ENCODE data around the gene B3GNT7.
"Not testable (repeated sequence)": the region's sequence is repeated elsewhere in the genome, so short reads cannot be mapped to it uniquely, and the experiment has no call there.

B3GNT7 gene

GRCh38 chr2:231425811-231426703, 30.5 kb downstream of the B3GNT7 start:
- no peak for DNase-seq (ENCODE audit: low spot score)

- no peak for DNase-seq (ENCODE audit: low spot score)
These were observed 31.6 kb downstream of the B3GNT7 start for GRCh38 chr2:231427116-231427515.

- DNase-seq (ENCODE audit: low spot score): no peak
These were observed 33.6 kb downstream of the B3GNT7 start for GRCh38 chr2:231429152-231429551.

DNA sequence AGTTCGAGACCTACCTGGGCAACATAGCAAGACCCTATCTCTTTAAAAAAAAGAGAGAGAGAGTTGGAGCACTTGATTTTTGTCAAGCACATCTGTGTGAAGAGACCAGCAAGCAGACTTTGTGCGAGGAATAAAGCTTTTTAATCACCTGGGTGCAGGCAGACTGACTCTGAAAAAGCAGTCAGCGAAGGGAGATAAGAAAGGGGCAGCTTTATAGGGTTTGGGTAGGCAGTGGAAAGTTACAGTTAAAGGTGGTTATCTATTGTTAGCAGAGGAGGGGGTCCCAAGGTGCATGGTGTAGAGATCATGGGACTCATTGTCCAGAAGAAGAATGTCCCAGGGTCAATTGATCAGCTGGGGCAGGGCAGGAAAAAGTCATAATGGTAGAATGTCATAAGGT, 34.4 kb downstream of the B3GNT7 start:
- DNase-seq (ENCODE audit: low spot score): no peak

DNA sequence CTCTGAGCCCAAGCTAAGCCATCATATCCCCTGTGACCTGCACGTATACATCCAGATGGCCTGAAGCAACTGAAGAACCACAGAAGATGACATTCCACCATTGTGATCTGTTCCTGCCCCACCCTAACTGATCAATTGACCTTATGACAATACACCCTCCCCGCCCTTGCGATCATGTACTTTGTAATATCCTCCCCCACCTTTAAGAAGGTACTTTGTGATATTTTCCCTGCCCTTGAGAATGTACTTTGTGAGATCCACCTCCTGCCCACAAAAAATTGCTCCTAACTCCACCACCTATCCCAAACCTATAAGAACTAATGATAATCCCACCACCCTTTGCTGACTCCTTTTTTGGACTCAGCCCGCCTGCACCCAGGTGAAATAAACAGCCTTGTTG, 34.9 kb downstream of the B3GNT7 start:
- not testable (repeated sequence) for DNase-seq (ENCODE audit: low spot score)

GRCh38 chr2:231431606-231432005, 36.1 kb downstream of the B3GNT7 start:
- no peak for DNase-seq (ENCODE audit: low spot score)

DNA sequence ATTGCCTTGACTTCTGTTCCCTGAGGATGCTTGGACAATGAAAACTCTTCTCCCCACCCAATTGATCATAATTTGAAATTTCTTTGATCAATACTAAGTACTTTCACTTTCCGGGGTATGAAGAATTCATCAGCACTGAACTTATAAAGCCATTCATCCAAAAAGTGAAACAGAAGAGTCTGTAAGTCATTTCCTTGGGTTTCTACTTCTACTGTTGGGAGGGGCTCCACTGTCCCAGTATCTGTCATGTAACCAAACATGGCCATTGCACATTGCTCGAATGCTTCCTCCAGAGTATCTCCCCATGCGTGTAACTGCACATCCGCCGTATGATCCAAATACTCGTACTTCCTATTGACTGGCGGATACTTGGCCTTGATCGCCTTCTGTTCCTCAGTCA, 38.5 kb downstream of the B3GNT7 start:
- no peak for DNase-seq (ENCODE audit: low spot score)

DNA sequence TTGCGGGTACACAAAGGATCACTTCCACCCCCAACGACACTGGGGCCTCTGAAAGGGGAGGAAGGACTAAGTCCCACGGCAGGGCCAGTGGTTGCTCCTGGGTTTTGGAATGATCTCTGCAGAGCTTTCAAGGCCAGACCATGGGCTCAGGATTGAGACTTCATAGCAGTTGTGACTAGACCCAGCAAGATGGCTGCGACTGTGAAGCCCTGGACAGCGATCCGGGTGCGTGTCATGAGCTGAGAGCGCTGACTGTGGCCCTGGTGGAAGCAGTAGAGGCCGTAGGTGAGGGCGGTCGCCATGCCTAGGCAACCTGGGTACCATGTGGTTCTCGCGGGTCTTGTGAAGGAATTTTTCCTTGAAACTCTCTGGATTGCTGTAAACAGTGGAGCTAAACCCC, 41.4 kb downstream of the B3GNT7 start:
- no peak for DNase-seq (ENCODE audit: low spot score)

GRCh38 chr2:231449503-231450054, 54.1 kb downstream of the B3GNT7 start:
- DNase-seq (ENCODE audit: low spot score): no peak

DNA sequence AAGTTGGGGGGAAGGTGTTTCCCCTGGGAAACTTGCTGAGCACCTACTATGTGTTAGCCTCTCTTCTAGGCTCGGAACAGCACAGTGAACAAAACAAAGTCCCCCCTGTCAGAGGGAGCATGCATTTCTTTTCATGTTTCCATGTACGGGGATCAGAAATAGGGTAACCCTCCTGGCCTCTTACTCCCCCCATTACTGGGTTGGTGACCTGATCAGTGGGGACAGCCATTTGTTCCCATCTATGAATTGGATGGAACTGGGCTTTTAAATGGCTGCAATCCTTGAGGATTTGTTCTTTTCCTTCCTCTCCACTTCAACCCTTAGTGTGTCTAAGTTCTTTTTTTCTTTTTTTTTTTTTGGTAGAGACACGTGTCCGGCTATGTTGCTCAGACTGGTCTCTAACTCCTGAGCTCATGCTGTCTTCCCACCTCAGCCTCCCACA, 55.1 kb downstream of the B3GNT7 start:
- no peak for DNase-seq (ENCODE audit: low spot score)

Data from CD4-positive, alpha-beta T cell treated with Interleukin-6 at 100 ng/mL for 8 hours (primary cell).